B cell (primary cell): Measurements from ENCODE around the gene ANO9. TPM values are rescaled to one million over a fixed set of nuclear protein-coding genes. Genes with fewer than 3 reads are reported as not detected.

Source experiments
- ATAC-seq: fragments of 200-7000 bp; cut with Tn5 transposase; one replicate; pipeline ENCODE4 v1.10.0; 2021; ENCODE audit warnings: low read depth, mild to moderate bottlenecking, moderate number of reproducible peaks, moderate library complexity
- CTCF ChIA-PET: fragments of 350-600 bp; sonication (Branson Sonifier 250); formaldehyde crosslinking; loops from one replicate; lab custom pipeline; 2021; ENCODE audit warnings: antibody characterized with exemption, inconsistent platforms; lab: Charles Lee
- POLR2A ChIA-PET: fragments of 350-600 bp; sonication (Branson Sonifier 250); formaldehyde crosslinking; loops from one replicate; lab custom pipeline; 2021; ENCODE audit warnings: antibody characterized with exemption; lab: Charles Lee
- DNase-seq: peaks from one replicate; pipeline ENCODE4 v3.0.0; 2013
- H2AFZ ChIP-seq: 2 replicates; pipeline ENCODE4 v1.6.1; 2012; ENCODE audit warnings: mild to moderate bottlenecking, low read depth, low read length; ENCODE audit not compliant: insufficient read depth, poor library complexity, severe bottlenecking
- H3K27ac ChIP-seq, 2 donors: 1 replicate in 1 of 2; 2 replicates in 1 of 2; pipeline ENCODE4 v1.5.1; 2012 to 2013; ENCODE audit warnings: low read length in 2 of 2, mild to moderate bottlenecking in 2 of 2, moderate library complexity in 1 of 2
- H3K27me3 ChIP-seq, 4 experiments: fragments of 200-600 bp in 1 of 4; sonication (generic) in 1 of 4; replicated peaks in 1 of 4; 1 replicate in 2 of 4; 2 replicates in 2 of 4; pipeline versions ENCODE4 v1.6.1 to v1.7.0; 2013 to 2016; ENCODE audit warnings: low read length in 3 of 4, mild to moderate bottlenecking in 2 of 4, mixed read lengths in 1 of 4, moderate library complexity in 1 of 4; ENCODE audit not compliant: insufficient read depth in 4 of 4, control insufficient read depth in 3 of 4; ENCODE audit errors: control extremely low read depth in 1 of 4
- H3K36me3 ChIP-seq, 2 experiments: replicated peaks in 1 of 2; 1 replicate in 1 of 2; 2 replicates in 1 of 2; pipeline versions ENCODE4 v1.6.1 to v1.7.1; 2013; ENCODE audit warnings: low read length in 1 of 2; ENCODE audit not compliant: insufficient read depth in 2 of 2, control insufficient read depth in 1 of 2; ENCODE audit errors: control extremely low read depth in 1 of 2, extremely low read depth in 1 of 2
- H3K4me1 ChIP-seq, 2 donors: fragments of 200-600 bp in 1 of 2; sonication (generic) in 1 of 2; 1 replicate in 1 of 2; 2 replicates in 1 of 2; pipeline versions ENCODE4 v1.5.1 to v1.6.1; 2013 to 2017; ENCODE audit warnings: low read length in 2 of 2; ENCODE audit not compliant: control insufficient read depth in 2 of 2, insufficient read depth in 2 of 2
- H3K4me2 ChIP-seq: replicated peaks from 2 replicates; pipeline ENCODE3; 2012; ENCODE audit warnings: mild to moderate bottlenecking, low read depth, low read length; ENCODE audit not compliant: poor library complexity, severe bottlenecking
- H3K4me3 ChIP-seq, 5 experiments: fragments of 200-600 bp in 1 of 5; sonication (generic) in 1 of 5; 1 replicate in 3 of 5; 2 replicates in 2 of 5; pipeline versions ENCODE4 v1.5.1 to v1.7.0; 2011 to 2016; ENCODE audit warnings: low read length in 4 of 5, mild to moderate bottlenecking in 4 of 5, low read depth in 2 of 5, control low read depth in 1 of 5, moderate library complexity in 1 of 5; ENCODE audit not compliant: insufficient read depth in 1 of 5; ENCODE audit errors: control extremely low read depth in 1 of 5, extremely low read depth in 1 of 5
- H3K79me2 ChIP-seq: fragments of 200-600 bp; sonication (generic); one replicate; pipeline ENCODE4 v1.6.0; 2016; ENCODE audit warnings: low read length; ENCODE audit not compliant: control insufficient read depth, insufficient read depth
- H3K9ac ChIP-seq: fragments of 200-600 bp; sonication (generic); 2 replicates; pipeline ENCODE4 v1.6.1; 2017; ENCODE audit warnings: mild to moderate bottlenecking, low read length, moderate library complexity
- H3K9me3 ChIP-seq, 3 donors: one replicate each; pipeline versions ENCODE4 v1.6.1 to v1.7.1; 2013; ENCODE audit warnings: low read length in 2 of 3; ENCODE audit not compliant: control insufficient read depth in 2 of 3, insufficient read depth in 1 of 3; ENCODE audit errors: control extremely low read depth in 1 of 3
- H4K20me1 ChIP-seq: 2 replicates; pipeline ENCODE4 v1.6.0; 2012; ENCODE audit warnings: mild to moderate bottlenecking, low read length; ENCODE audit not compliant: insufficient read depth, control insufficient read depth, poor library complexity, severe bottlenecking
- H3K27ac Mint-ChIP-seq: one replicate; pipeline ENCODE4 v1.8.0; 2021; ENCODE audit warnings: mixed read lengths
- H3K27me3 Mint-ChIP-seq: one replicate; pipeline ENCODE4 v1.8.0; 2021; ENCODE audit warnings: mixed read lengths
- H3K4me1 Mint-ChIP-seq: one replicate; pipeline ENCODE4 v1.8.0; 2021; ENCODE audit warnings: mixed read lengths
- H3K4me3 Mint-ChIP-seq: one replicate; pipeline ENCODE4 v1.8.0; 2021; ENCODE audit warnings: mixed read lengths
- H3K9me3 Mint-ChIP-seq: one replicate; pipeline ENCODE4 v1.8.0; 2022; ENCODE audit warnings: mixed read lengths; ENCODE audit not compliant: insufficient read depth
- EZH2 ChIP-seq: IDR thresholded peaks from 2 replicates; pipeline ENCODE4 v1.6.1; 2012; ENCODE audit warnings: borderline replicate concordance, low read depth, mild to moderate bottlenecking, moderate library complexity, low read length; ENCODE audit not compliant: insufficient read depth, poor library complexity, severe bottlenecking
- WGBS: methylation state at CpG from one replicate; pipeline ENCODE4 v1.1.5; 2013; ENCODE audit warnings: missing lambda C conversion rate; ENCODE audit not compliant: insufficient coverage; 5-methylcytosine and 5-hydroxymethylcytosine counted together
- intact Hi-C: fragments of 100-400 bp; cut with micrococcal nuclease; formaldehyde crosslinking; loops from one replicate; pipeline ENCODE4 v1.10.0; 2022
- polyA plus RNA-seq: library from polyadenylated mRNA; depleted of rRNA; stranded (reverse); fragments of >200 nt; gene quantifications from 2 replicates; pipeline ENCODE4 v1.2.3, GENCODE V29; 2012
- total RNA-seq, 2 donors: library from RNA; stranded (reverse); fragments of 120-200 nt in 1 of 2; gene quantifications; 1 replicate in 1 of 2; 2 replicates in 1 of 2; pipeline versions ENCODE4 v1.2.3 to v1.2.4, GENCODE V29; 2013 to 2022
- TF ChIP-seq, protein P1 (sequence below): fragments of 200-600 bp; IDR thresholded peaks from one replicate; pipeline ENCODE4 v1.8.0; 2022; ENCODE audit warnings: antibody characterized with exemption, mild to moderate bottlenecking

Gene ANO9
- total and polyA plus RNA-seq, 2 donors (not counting 1 experiment from before 2014, with no cell fraction given): 62.0 to 107 TPM

DNA sequence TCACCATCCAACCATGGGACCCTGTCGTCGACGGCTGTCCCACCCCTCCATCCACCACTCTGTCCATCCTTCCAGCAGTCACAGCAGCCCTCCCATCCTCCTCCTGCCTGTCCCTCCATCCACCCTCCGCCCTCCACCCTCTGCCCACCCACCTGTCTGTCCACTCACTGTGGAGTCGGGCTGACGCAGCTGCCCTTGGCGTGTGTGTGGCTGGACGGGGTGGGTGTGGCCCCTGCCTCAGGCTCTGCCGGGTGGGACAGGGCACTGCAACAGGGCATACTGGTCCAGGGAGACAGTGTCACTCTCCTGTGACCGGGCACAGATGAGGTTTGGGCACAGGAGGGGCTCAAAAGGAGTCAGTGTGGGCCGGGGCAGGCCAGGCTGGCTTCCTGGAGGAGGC lies 45.9 kb downstream of the ANO9 start:
- H4K20me1 ChIP-seq: no peaks in the 10 kb centered on the region
- TF ChIP-seq, protein P1, sequence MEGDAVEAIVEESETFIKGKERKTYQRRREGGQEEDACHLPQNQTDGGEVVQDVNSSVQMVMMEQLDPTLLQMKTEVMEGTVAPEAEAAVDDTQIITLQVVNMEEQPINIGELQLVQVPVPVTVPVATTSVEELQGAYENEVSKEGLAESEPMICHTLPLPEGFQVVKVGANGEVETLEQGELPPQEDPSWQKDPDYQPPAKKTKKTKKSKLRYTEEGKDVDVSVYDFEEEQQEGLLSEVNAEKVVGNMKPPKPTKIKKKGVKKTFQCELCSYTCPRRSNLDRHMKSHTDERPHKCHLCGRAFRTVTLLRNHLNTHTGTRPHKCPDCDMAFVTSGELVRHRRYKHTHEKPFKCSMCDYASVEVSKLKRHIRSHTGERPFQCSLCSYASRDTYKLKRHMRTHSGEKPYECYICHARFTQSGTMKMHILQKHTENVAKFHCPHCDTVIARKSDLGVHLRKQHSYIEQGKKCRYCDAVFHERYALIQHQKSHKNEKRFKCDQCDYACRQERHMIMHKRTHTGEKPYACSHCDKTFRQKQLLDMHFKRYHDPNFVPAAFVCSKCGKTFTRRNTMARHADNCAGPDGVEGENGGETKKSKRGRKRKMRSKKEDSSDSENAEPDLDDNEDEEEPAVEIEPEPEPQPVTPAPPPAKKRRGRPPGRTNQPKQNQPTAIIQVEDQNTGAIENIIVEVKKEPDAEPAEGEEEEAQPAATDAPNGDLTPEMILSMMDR: no peak
- TF ChIP-seq EZH2: no peak
- no peak overlapping the region for H2AFZ ChIP-seq
- H3K4me1 Mint-ChIP-seq: peaks cover 3% of the 10 kb centered on the region
- no peak overlapping the region for H3K27ac Mint-ChIP-seq
- H3K9me3 ChIP-seq: peaks cover 0 to 4% (median 0%) of the 10 kb centered on the region in 3 donors
- no peaks in the 10 kb centered on the region for H3K79me2 ChIP-seq
- no peak overlapping the region for H3K27ac ChIP-seq
- ChIA-PET CTCF (interaction anchor here (1.0 to 2.3 kb wide), 4 partner anchors 11 to 145 kb away, joined by 3 to 11 read pairs (median 6); no protein-coding TSS in a partner anchor), POLR2A (interaction anchor here (0.6 kb wide), 1 partner anchor 38 kb away, joined by 3 read pairs; no protein-coding TSS in a partner anchor)
- no peak overlapping the region for H3K9ac ChIP-seq
- intact Hi-C loops: no loop called here
- H3K4me1 ChIP-seq: peaks cover 12 to 15% of the 10 kb centered on the region in 2 donors
- H3K9me3 Mint-ChIP-seq: no peaks in the 10 kb centered on the region
- no peaks in the 10 kb centered on the region for H3K27me3 Mint-ChIP-seq
- peak overlapping the region; percentile 57 for H3K4me3 Mint-ChIP-seq
- H3K36me3 ChIP-seq: no peaks in the 10 kb centered on the region
- WGBS: 92% methylated on average over 11 of the region's 11 CpGs
- H3K4me2 ChIP-seq: no peak overlapping the region
- H3K4me3 ChIP-seq: no peak overlapping the region
- ATAC-seq (no peak), DNase-seq (no peak)
- H3K27me3 ChIP-seq: peaks cover 0 to 13% (median 0%) of the 10 kb centered on the region in 4 experiments

DNA sequence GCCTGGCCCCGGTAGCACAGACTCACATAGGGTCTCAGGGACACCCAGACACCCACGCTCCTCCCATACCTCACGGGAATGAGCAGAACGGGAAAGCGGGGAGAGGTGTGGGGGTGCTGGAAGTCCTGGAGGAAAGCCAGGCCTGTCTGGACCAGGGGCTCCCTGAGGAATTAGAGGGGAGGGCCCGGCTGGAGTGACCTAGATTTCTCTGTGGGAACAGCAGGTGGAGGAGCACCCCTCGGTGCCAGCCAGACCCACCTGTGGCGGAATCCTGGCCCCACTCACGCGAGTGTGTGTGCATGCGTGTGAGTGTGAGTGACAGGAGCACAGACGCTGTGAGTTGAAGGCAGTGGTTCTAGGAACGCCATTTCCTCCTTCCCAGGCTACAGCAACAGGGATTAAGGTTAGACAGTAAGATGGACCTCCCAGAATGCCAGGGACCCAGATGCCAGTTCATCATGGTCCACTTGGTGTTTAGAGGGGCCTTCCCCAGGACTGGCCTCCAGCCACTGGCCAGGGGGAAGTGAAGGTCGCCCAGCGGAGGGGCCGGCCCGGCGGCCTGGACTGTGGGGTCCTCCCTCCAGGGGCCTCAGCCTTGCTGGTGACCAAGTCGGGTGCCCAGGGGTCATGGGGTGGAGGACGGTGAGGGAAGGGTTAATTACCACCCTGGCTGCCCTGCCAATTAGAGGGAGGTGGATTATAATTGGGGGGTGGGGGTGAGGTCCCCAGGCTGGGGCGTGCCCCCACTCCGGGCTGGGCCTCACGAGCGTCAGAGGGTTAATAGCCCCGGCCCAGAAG lies 46.8 kb downstream of the ANO9 start:
- WGBS: 79% methylated on average over 21 of the region's 25 CpGs
- DNase-seq (no peak), ATAC-seq (no peak)
- no peak overlapping the region for H3K4me3 ChIP-seq
- peaks cover 3% of the 10 kb centered on the region for H3K4me1 Mint-ChIP-seq
- intact Hi-C loops: no loop called here
- H3K9ac ChIP-seq: no peak overlapping the region
- H3K4me1 ChIP-seq: peaks cover 12 to 15% of the 10 kb centered on the region in 2 donors
- no peaks in the 10 kb centered on the region for H3K9me3 Mint-ChIP-seq
- H3K4me3 Mint-ChIP-seq: no peak overlapping the region
- no peak overlapping the region for H3K27ac Mint-ChIP-seq
- no peak for TF ChIP-seq EZH2
- TF ChIP-seq, protein P1: no peak
- H3K9me3 ChIP-seq: peaks cover 0 to 3% (median 0%) of the 10 kb centered on the region in 3 donors
- no peak overlapping the region for H2AFZ ChIP-seq
- ChIA-PET POLR2A (no interaction called here), CTCF (no interaction called here)
- no peaks in the 10 kb centered on the region for H3K36me3 ChIP-seq
- no peaks in the 10 kb centered on the region for H3K27me3 Mint-ChIP-seq
- no peaks in the 10 kb centered on the region for H3K79me2 ChIP-seq
- H3K27ac ChIP-seq: no peak overlapping the region
- H3K27me3 ChIP-seq: peaks cover 0 to 11% (median 0%) of the 10 kb centered on the region in 4 experiments
- H3K4me2 ChIP-seq: no peak overlapping the region
- H4K20me1 ChIP-seq: no peaks in the 10 kb centered on the region
